Measurements from ENCODE around the gene LCORL. TPM values are rescaled to one million over a fixed set of nuclear protein-coding genes. Genes with fewer than 3 reads are reported as not detected.
"Not testable (repeated sequence)": the region's sequence is repeated elsewhere in the genome, so short reads cannot be mapped to it uniquely, and the experiment has no call there.

LCORL gene
- total and polyA plus RNA-seq, 4 donors: 1.7 to 14.7 (median 5.4) TPM

DNA sequence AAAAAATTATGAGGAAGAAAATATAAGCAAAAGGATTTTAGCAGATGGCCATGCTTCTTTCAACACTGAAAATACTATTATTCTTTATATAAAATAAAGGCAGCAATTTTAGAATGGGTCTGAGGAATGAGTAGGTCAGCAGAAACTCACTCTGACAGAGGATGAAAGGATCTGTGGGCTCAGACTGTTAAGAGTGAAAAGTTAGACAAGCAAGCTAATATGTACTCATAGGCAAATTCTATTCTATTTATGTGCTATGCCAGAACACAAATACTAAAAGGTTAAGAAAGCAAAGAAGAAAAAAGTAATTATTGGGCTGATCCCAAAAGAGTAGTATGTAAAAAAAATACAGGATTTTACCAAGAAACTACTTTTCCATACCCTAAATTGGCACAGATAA is 13.9 kb downstream of the LCORL start:
- ATAC-seq (ENCODE audit: low FRiP score) (no peak), DNase-seq (no peak)
- Histone ChIP-seq H3K27ac (ENCODE audit: low read depth in 1 of 2, low read length in 2 of 2) (no peak overlapping the region), H3K4me1 (ENCODE audit: control insufficient read depth in 1 of 2, insufficient read depth in 2 of 2, low read length in 2 of 2) (peaks cover 0 to 5% of the 10 kb centered on the region in 2 donors), H3K36me3 (ENCODE audit: control insufficient read depth in 1 of 2, insufficient read depth in 2 of 2, low read length in 1 of 2) (no peaks in the 10 kb centered on the region), H3K4me3 (ENCODE audit: low read length in 2 of 2) (no peak overlapping the region), H3K27me3 (ENCODE audit: control insufficient read depth in 1 of 2, insufficient read depth in 2 of 2, low read length in 1 of 2) (no peaks in the 10 kb centered on the region), H3K9me3 (ENCODE audit: control insufficient read depth, low read length) (no peaks in the 10 kb centered on the region)
- intact Hi-C loops (cut with DNase I): no loop called here

DNA sequence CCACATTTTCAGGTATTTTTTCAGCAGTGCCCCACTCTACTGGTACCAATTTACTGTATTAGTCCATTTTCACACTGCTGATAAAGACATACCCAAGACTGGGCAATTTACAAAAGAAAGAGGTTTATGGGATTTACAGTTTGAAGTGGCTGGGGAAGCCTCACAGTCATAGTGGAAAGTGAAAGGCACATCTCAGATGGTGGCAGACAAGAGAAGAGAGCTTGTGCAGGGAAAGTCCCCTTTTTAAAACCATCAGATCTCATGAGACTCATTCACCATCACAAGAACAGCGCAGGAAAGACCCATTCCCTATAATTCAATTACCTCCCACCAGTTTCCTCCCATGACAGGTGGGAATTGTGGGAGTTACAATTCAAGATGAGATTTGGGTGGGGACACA is 15.1 kb downstream of the LCORL start:
- ATAC-seq (ENCODE audit: low FRiP score); H3K4me1 ChIP-seq (ENCODE audit: control insufficient read depth in 1 of 2, insufficient read depth in 2 of 2, low read length in 2 of 2); H3K27ac ChIP-seq (ENCODE audit: low read depth in 1 of 2, low read length in 2 of 2); H3K4me3 ChIP-seq (ENCODE audit: low read length in 2 of 2); DNase-seq; intact Hi-C loops (cut with DNase I); H3K27me3 ChIP-seq (ENCODE audit: control insufficient read depth in 1 of 2, insufficient read depth in 2 of 2, low read length in 1 of 2); H3K36me3 ChIP-seq (ENCODE audit: control insufficient read depth in 1 of 2, insufficient read depth in 2 of 2, low read length in 1 of 2); H3K9me3 ChIP-seq (ENCODE audit: control insufficient read depth, low read length): not testable (repeated sequence)
- 99 to 100% methylated on average over 1 of the region's 1 CpG for WGBS, 2 donors

DNA sequence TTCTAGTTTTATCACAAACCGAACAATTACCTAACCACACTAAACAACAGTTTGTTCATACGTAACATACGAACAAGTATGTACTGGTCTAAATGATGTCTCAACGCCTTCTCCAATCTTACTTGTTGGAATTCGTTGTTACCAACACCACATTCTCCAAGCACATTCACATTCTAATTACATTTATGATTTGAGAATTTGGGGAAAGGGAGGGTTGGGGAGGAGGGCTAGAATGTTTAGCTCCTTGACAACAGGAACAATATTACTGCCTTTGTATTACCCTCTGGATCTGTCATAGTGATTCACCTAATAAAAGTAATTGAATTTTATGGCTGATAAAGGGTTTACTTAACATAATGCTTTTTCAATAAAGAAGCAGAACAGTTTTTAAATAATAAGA is 24.4 kb downstream of the LCORL start:
- WGBS, 2 donors: 88 to 91% methylated on average over 5 of the region's 5 CpGs
- Histone ChIP-seq H3K9me3 (ENCODE audit: control insufficient read depth, low read length) (no peaks in the 10 kb centered on the region), H3K4me3 (ENCODE audit: low read length in 2 of 2) (no peak overlapping the region), H3K4me1 (ENCODE audit: control insufficient read depth in 1 of 2, insufficient read depth in 2 of 2, low read length in 2 of 2) (no peaks in the 10 kb centered on the region), H3K27me3 (ENCODE audit: control insufficient read depth in 1 of 2, insufficient read depth in 2 of 2, low read length in 1 of 2) (no peaks in the 10 kb centered on the region), H3K27ac (ENCODE audit: low read depth in 1 of 2, low read length in 2 of 2) (no peak overlapping the region), H3K36me3 (ENCODE audit: control insufficient read depth in 1 of 2, insufficient read depth in 2 of 2, low read length in 1 of 2) (no peaks in the 10 kb centered on the region)
- no peak for DNase-seq
- intact Hi-C loops (cut with DNase I): no loop called here
- ATAC-seq (ENCODE audit: low FRiP score): no peak

DNA sequence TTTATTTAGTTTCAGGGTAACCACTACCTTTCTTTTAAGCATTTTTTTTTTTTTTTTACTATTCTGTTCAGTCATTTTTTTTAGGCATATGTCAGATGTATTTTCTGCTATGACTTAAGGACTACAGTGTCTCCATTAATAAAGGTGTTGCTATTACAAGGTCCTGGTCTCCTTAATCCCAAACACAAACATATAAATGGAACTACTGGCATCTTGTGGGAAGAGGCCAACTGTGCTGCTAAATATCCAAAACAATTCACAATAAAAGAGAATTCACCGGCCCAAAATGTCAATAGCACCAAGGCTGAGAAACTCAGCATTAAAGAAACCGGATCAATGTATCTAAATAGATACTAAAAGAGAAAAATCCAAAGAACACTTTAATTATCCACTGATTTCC is 26.4 kb downstream of the LCORL start:
- no peak overlapping the region for H3K4me3 ChIP-seq (ENCODE audit: low read length in 2 of 2)
- 95 to 96% methylated on average over 2 of the region's 2 CpGs for WGBS, 2 donors
- H3K27me3 ChIP-seq (ENCODE audit: control insufficient read depth in 1 of 2, insufficient read depth in 2 of 2, low read length in 1 of 2): no peaks in the 10 kb centered on the region
- no peak overlapping the region for H3K27ac ChIP-seq (ENCODE audit: low read depth in 1 of 2, low read length in 2 of 2)
- no peak for ATAC-seq (ENCODE audit: low FRiP score)
- intact Hi-C loops (cut with DNase I): no loop called here
- no peak for DNase-seq
- H3K36me3 ChIP-seq (ENCODE audit: control insufficient read depth in 1 of 2, insufficient read depth in 2 of 2, low read length in 1 of 2): no peaks in the 10 kb centered on the region
- no peaks in the 10 kb centered on the region for H3K9me3 ChIP-seq (ENCODE audit: control insufficient read depth, low read length)
- no peaks in the 10 kb centered on the region for H3K4me1 ChIP-seq (ENCODE audit: control insufficient read depth in 1 of 2, insufficient read depth in 2 of 2, low read length in 2 of 2)

DNA sequence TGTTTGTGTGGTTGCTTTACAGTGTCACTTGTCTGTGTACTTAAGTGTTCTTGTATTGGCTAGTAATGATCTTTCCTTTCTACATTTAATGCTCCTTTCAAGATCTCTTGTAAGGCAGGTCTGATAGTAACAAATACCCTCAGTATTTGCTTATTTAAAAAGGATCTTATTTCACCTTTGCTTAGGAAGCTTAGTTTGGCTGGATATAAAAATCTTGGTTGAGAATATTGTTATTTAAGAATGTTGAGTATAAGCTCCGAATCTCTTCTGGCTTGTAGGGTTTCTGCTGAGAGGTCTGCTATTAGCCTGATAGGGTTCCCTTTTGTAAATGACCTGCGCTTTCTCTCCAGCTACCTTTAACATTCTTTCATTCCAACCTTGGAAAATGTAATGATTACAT is 35.7 kb downstream of the LCORL start:
- 98% methylated on average over 2 of the region's 2 CpGs for WGBS, 2 donors
- no peaks in the 10 kb centered on the region for H3K4me1 ChIP-seq (ENCODE audit: control insufficient read depth in 1 of 2, insufficient read depth in 2 of 2, low read length in 2 of 2)
- ATAC-seq (ENCODE audit: low FRiP score) (no peak), DNase-seq (no peak)
- H3K9me3 ChIP-seq (ENCODE audit: control insufficient read depth, low read length): peaks cover 2% of the 10 kb centered on the region
- no peaks in the 10 kb centered on the region for H3K27me3 ChIP-seq (ENCODE audit: control insufficient read depth in 1 of 2, insufficient read depth in 2 of 2, low read length in 1 of 2)
- H3K27ac ChIP-seq (ENCODE audit: low read depth in 1 of 2, low read length in 2 of 2): no peak overlapping the region
- no peak overlapping the region for H3K4me3 ChIP-seq (ENCODE audit: low read length in 2 of 2)
- intact Hi-C loops (cut with DNase I): no loop called here
- H3K36me3 ChIP-seq (ENCODE audit: control insufficient read depth in 1 of 2, insufficient read depth in 2 of 2, low read length in 1 of 2): no peaks in the 10 kb centered on the region

DNA sequence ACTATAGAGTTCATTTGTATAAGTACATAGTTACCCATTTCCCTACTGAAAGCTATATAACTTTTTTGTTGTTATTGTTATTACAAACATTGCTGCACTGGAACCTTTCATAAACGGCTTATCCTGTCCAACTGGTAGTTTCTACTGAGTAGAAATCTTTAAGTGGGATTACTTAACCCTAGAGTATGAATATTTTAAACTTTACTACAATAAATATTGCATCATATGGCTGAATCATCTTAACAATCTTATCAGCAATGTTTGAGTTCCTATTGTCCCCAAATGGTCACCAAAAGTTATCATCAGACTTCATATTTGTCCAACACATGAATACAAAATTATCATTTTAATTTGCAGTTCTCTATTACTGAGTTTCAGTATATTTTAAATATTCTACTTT is 40.5 kb downstream of the LCORL start:
- ATAC-seq (ENCODE audit: low FRiP score): no peak
- DNase-seq: no peak
- Histone ChIP-seq H3K27ac (ENCODE audit: low read depth in 1 of 2, low read length in 2 of 2) (no peak overlapping the region), H3K4me3 (ENCODE audit: low read length in 2 of 2) (no peak overlapping the region), H3K27me3 (ENCODE audit: control insufficient read depth in 1 of 2, insufficient read depth in 2 of 2, low read length in 1 of 2) (no peaks in the 10 kb centered on the region), H3K4me1 (ENCODE audit: control insufficient read depth in 1 of 2, insufficient read depth in 2 of 2, low read length in 2 of 2) (no peaks in the 10 kb centered on the region), H3K36me3 (ENCODE audit: control insufficient read depth in 1 of 2, insufficient read depth in 2 of 2, low read length in 1 of 2) (no peaks in the 10 kb centered on the region), H3K9me3 (ENCODE audit: control insufficient read depth, low read length) (no peaks in the 10 kb centered on the region)
- WGBS, 2 donors: 77 to 83% methylated on average over 1 of the region's 1 CpG
- intact Hi-C loops (cut with DNase I): no loop called here

DNA sequence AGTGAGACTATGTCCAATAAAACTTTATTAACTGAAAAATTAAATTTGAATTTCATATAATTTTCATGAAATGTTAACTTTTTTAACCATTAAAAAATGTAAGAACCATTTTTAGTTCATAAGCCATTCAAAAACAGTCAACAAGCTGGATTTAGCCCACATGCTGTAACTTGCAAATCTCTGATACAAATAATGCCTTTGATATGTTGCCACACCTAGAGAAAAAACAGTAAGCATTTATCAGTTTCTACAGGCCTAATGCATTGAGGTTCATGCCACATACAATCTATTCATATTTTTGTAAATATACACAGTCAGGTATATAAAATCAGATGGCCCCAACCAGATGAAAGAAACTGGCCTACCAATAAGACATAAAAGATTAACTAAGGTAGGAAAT is 52.8 kb downstream of the LCORL start:
- ATAC-seq (ENCODE audit: low FRiP score) (no peak), DNase-seq (no peak)
- H3K4me1 ChIP-seq (ENCODE audit: control insufficient read depth in 1 of 2, insufficient read depth in 2 of 2, low read length in 2 of 2): no peaks in the 10 kb centered on the region
- H3K27ac ChIP-seq (ENCODE audit: low read depth in 1 of 2, low read length in 2 of 2): no peak overlapping the region
- no peaks in the 10 kb centered on the region for H3K9me3 ChIP-seq (ENCODE audit: control insufficient read depth, low read length)
- H3K27me3 ChIP-seq (ENCODE audit: control insufficient read depth in 1 of 2, insufficient read depth in 2 of 2, low read length in 1 of 2): no peaks in the 10 kb centered on the region
- intact Hi-C loops (cut with DNase I): no loop called here
- no peak overlapping the region for H3K4me3 ChIP-seq (ENCODE audit: low read length in 2 of 2)
- H3K36me3 ChIP-seq (ENCODE audit: control insufficient read depth in 1 of 2, insufficient read depth in 2 of 2, low read length in 1 of 2): no peaks in the 10 kb centered on the region

DNA sequence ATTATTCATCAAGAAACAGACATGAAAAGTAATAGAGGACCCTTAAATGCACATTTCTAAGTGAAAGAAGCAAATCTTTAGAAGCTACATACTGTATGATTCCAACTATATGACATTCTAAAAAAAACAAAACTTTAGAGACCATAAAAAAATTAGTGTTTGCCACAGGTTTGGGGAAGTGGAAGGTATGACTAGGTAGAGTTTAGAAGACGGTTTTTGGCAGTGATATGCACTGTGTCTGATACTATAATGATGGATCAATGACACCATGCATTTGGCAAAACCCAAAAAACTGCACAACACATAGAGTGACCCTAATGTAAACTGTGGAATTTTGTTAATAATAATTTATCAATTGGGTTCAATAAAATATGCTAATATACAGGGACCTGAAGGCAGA is 54.5 kb downstream of the LCORL start:
- Histone ChIP-seq H3K4me1 (ENCODE audit: control insufficient read depth in 1 of 2, insufficient read depth in 2 of 2, low read length in 2 of 2) (no peaks in the 10 kb centered on the region), H3K4me3 (ENCODE audit: low read length in 2 of 2) (no peak overlapping the region), H3K9me3 (ENCODE audit: control insufficient read depth, low read length) (no peaks in the 10 kb centered on the region), H3K36me3 (ENCODE audit: control insufficient read depth in 1 of 2, insufficient read depth in 2 of 2, low read length in 1 of 2) (no peaks in the 10 kb centered on the region), H3K27me3 (ENCODE audit: control insufficient read depth in 1 of 2, insufficient read depth in 2 of 2, low read length in 1 of 2) (no peaks in the 10 kb centered on the region), H3K27ac (ENCODE audit: low read depth in 1 of 2, low read length in 2 of 2) (no peak overlapping the region)
- ATAC-seq (ENCODE audit: low FRiP score): no peak
- no peak for DNase-seq
- intact Hi-C loops (cut with DNase I): no loop called here
- 94 to 95% methylated on average over 1 of the region's 1 CpG for WGBS, 2 donors

DNA sequence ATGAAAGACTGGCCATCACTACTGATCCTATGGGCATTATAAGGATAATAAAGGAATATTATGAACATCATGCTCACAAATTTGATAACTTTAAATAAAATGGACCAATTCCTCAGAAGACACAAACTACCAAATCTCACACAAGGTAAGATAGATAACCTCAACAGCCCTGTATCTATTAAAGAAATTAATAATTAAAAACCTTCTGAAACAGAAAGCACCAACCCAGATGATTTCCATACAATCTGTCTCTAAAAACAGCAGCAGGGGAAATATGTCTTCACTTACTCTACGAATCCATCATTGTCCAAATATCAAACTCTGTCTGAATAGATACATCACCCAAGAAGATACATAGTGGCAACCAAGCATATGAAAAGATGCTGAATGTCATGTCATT is 55.2 kb downstream of the LCORL start:
- Histone ChIP-seq H3K36me3 (ENCODE audit: control insufficient read depth in 1 of 2, insufficient read depth in 2 of 2, low read length in 1 of 2) (no peaks in the 10 kb centered on the region), H3K27ac (ENCODE audit: low read depth in 1 of 2, low read length in 2 of 2) (no peak overlapping the region), H3K4me1 (ENCODE audit: control insufficient read depth in 1 of 2, insufficient read depth in 2 of 2, low read length in 2 of 2) (no peaks in the 10 kb centered on the region), H3K4me3 (ENCODE audit: low read length in 2 of 2) (no peak overlapping the region), H3K9me3 (ENCODE audit: control insufficient read depth, low read length) (no peaks in the 10 kb centered on the region), H3K27me3 (ENCODE audit: control insufficient read depth in 1 of 2, insufficient read depth in 2 of 2, low read length in 1 of 2) (no peaks in the 10 kb centered on the region)
- WGBS, 2 donors: 95 to 98% methylated on average over 1 of the region's 1 CpG
- DNase-seq: no peak
- intact Hi-C loops (cut with DNase I): no loop called here
- no peak for ATAC-seq (ENCODE audit: low FRiP score)

DNA sequence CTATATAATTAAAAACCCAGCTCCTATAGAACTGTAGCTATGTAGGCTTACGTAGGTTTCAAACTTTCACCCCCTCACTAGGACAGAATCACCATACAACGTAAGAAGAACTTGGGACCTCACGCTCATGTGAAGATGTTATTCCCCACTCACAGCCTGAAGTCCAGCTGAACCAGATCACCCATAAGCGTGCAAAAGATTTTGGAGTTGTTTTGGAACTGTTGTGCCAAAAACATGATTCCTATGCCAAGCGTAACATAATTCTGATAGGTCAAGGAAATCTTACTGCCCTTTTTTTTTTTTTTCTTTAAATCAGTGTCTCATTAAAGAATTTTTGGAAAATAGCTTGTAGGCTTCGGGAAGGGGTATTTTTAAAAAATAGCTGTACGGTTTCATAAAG is 57.0 kb downstream of the LCORL start:
- H3K4me3 ChIP-seq (ENCODE audit: low read length in 2 of 2): no peak overlapping the region
- no peaks in the 10 kb centered on the region for H3K4me1 ChIP-seq (ENCODE audit: control insufficient read depth in 1 of 2, insufficient read depth in 2 of 2, low read length in 2 of 2)
- H3K27me3 ChIP-seq (ENCODE audit: control insufficient read depth in 1 of 2, insufficient read depth in 2 of 2, low read length in 1 of 2): no peaks in the 10 kb centered on the region
- WGBS, 2 donors: 38 to 39% methylated on average over 7 of the region's 7 CpGs
- DNase-seq: no peak
- intact Hi-C loops (cut with DNase I): no loop called here
- H3K9me3 ChIP-seq (ENCODE audit: control insufficient read depth, low read length): no peaks in the 10 kb centered on the region
- H3K36me3 ChIP-seq (ENCODE audit: control insufficient read depth in 1 of 2, insufficient read depth in 2 of 2, low read length in 1 of 2): no peaks in the 10 kb centered on the region
- no peak for ATAC-seq (ENCODE audit: low FRiP score)
- no peak overlapping the region for H3K27ac ChIP-seq (ENCODE audit: low read depth in 1 of 2, low read length in 2 of 2)
